ENCODE data around the gene CLCN2. TPM values are rescaled to one million over a fixed set of nuclear protein-coding genes. Genes with fewer than 3 reads are reported as not detected.

CLCN2 gene
- total and polyA plus RNA-seq, 2 of the 4 experiments (the other 2 are of a cell fraction) = 2.9 to 5.8 TPM

DNA sequence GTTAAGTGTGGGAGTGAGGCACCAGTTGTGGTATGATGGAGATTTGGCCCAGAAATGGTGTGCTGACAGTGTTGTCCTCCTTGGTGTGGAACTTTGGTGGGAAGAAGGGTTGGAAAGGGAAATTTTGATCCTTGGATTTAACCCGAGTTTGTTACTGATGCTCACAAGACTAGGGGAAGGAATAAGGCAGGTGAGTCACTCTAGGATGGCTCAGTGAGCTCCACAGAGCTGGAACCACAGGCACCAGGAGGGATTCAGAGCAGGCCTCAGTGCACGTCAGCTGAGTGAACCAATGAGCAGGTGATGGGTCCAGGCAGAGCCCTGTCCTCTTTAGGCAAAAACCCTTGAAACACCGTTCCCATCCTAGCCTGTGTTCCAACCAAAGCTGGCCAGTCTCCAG is 29.9 kb upstream of the CLCN2 start:
- Histone ChIP-seq H3K9ac (ENCODE audit: low read depth, low read length) (no peak overlapping the region), H2BK5ac (ENCODE audit: low read depth, low read length, poor library complexity, severe bottlenecking) (no peak overlapping the region), H3K79me1 (ENCODE audit: low read depth in 1 of 2, low read length in 2 of 2) (no peaks in the 10 kb centered on the region), H2AK5ac (ENCODE audit: low read depth, low read length) (no peak overlapping the region), H4K8ac (ENCODE audit: low read depth in 2 of 2, low read length in 2 of 2) (no peak overlapping the region), H3K23ac (ENCODE audit: low read depth, low read length) (no peak overlapping the region), H3K4me3 (ENCODE audit: insufficient read depth, low read depth, low read length) (no peak overlapping the region), H3K9me3 (ENCODE audit: control insufficient read depth, insufficient read depth, low read length) (no peaks in the 10 kb centered on the region), H4K20me1 (ENCODE audit: insufficient read depth, low read length) (no peaks in the 10 kb centered on the region), H4K5ac (ENCODE audit: low read depth, low read length) (no peak overlapping the region), H2AK9ac (replicated peaks; ENCODE audit: low read depth, low read length, poor library complexity) (no peak overlapping the region), H3K14ac (replicated peaks; ENCODE audit: low read depth, low read length) (no peak overlapping the region), H3K36me3 (ENCODE audit: control insufficient read depth, insufficient read depth, low read length) (no peaks in the 10 kb centered on the region), H2BK20ac (ENCODE audit: low read depth, low read length) (no peak overlapping the region), H3K4me2 (ENCODE audit: low read depth, low read length) (no peak overlapping the region), H3K56ac (ENCODE audit: extremely low read depth, insufficient read depth, low read length) (no peak overlapping the region), H3K18ac (ENCODE audit: low read depth, low read length) (no peak overlapping the region), H3K27ac (ENCODE audit: insufficient read depth, low read length) (no peak overlapping the region), H3K27me3 (ENCODE audit: control insufficient read depth, insufficient read depth, low read length) (peaks cover 65% of the 10 kb centered on the region), H2BK15ac (ENCODE audit: low read depth, low read length) (no peak overlapping the region), H2BK120ac (ENCODE audit: low read depth, low read length) (no peak overlapping the region), H3K4ac (ENCODE audit: low read depth, low read length) (no peak overlapping the region), H3K9me1 (ENCODE audit: insufficient read depth, low read length) (no peaks in the 10 kb centered on the region), H3K4me1 (ENCODE audit: control insufficient read depth, insufficient read depth, low read length) (no peaks in the 10 kb centered on the region), H2AFZ (replicated peaks; ENCODE audit: low read length, poor library complexity) (no peak overlapping the region), H4K91ac (ENCODE audit: insufficient read depth, low read depth, low read length) (no peak overlapping the region)
- no peak for DNase-seq
- BruUV-seq (replicated peaks) = no TSS peak
- no peak for TF ChIP-seq RFX5 (IDR thresholded peaks at IDR 0.05; ENCODE audit: low read depth, low read length)
- TF ChIP-seq, protein P1, sequence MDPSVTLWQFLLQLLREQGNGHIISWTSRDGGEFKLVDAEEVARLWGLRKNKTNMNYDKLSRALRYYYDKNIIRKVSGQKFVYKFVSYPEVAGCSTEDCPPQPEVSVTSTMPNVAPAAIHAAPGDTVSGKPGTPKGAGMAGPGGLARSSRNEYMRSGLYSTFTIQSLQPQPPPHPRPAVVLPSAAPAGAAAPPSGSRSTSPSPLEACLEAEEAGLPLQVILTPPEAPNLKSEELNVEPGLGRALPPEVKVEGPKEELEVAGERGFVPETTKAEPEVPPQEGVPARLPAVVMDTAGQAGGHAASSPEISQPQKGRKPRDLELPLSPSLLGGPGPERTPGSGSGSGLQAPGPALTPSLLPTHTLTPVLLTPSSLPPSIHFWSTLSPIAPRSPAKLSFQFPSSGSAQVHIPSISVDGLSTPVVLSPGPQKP (IDR thresholded peaks at IDR 0.05; ENCODE audit: borderline replicate concordance, low read depth, low read length) = no peak
- no peak for TF ChIP-seq MAFK (IDR thresholded peaks at IDR 0.05; ENCODE audit: low read depth, low read length)
- TF ChIP-seq POLR2A (IDR thresholded peaks at IDR 0.05; ENCODE audit: low read depth, low read length) = no peak
- TF ChIP-seq MXI1 (IDR thresholded peaks at IDR 0.05; ENCODE audit: borderline replicate concordance, low read depth, low read length) = no peak
- TF ChIP-seq CHD1 (IDR thresholded peaks at IDR 0.05; ENCODE audit: low read depth, low read length) = no peak
- no peak for TF ChIP-seq CEBPB (IDR thresholded peaks at IDR 0.05; ENCODE audit: low read depth, low read length)
- TF ChIP-seq BHLHE40 (IDR thresholded peaks at IDR 0.05; ENCODE audit: low read depth, low read length) = no peak
- no peak for TF ChIP-seq FOS (IDR thresholded peaks at IDR 0.05; ENCODE audit: low read depth, low read length)
- TF ChIP-seq RAD21 (IDR thresholded peaks at IDR 0.05; ENCODE audit: low read length) = no peak
- in situ Hi-C loops (cut with MboI; ENCODE audit: low sequenced_read_pairs) = no loop called here
- 83% methylated on average over 2 of the region's 3 CpGs; no CpG with 5 or more reads in 1 of the 2 experiments for WGBS, 2 experiments (ENCODE audit: extremely low coverage in 2 of 2, insufficient read length in 1 of 2)
- intact Hi-C loops (cut with micrococcal nuclease) = no loop called here
- CTCF ChIA-PET = interaction anchor here (0.8 kb wide), 1 partner anchor 19 kb away, joined by 3 read pairs; no protein-coding TSS in a partner anchor
- POLR2A ChIA-PET (ENCODE audit: unreplicated experiment) = no interaction called here
- dilution Hi-C loops (cut with HindIII; ENCODE audit: low sequenced_read_pairs, unreplicated experiment) = no loop called here
- ATAC-seq (ENCODE audit: low read depth) = no peak

Data from IMR-90 (cell line).